ENCODE data around the gene ZNF512. TPM values are rescaled to one million over a fixed set of nuclear protein-coding genes. Genes with fewer than 3 reads are reported as not detected.

Gene ZNF512
- total and polyA plus RNA-seq, 2 experiments from 2014 or later: 16.1 to 16.7 TPM

DNA sequence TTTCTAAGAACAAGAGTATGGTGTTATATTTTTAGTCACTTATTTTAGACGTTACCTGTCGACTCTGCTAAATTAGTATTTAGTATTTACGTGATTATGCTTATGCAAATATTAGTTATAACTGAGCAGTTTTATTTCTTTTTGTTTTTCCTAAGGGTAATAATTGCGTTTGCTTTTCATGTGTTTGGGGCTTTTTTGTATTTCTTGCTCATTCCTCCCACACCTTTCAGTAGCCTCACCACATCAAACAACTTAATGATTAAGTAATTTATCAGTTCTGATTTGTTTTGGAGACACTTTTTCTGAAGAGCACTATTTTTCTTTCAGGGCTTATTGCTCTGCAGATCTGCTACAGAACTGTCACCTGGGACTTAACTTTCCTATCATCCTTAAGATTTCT is 88.4 kb downstream of the ZNF512 start:
- WGBS, 2 experiments (ENCODE audit: low coverage in 1 of 2, low lambda C conversion rate in 2 of 2, missing lambda C conversion rate in 2 of 2): 94 to 95% methylated on average over 4 of the region's 4 CpGs
- H3K4me2 ChIP-seq (ENCODE audit: unreplicated experiment): no peak overlapping the region
- no peaks in the 10 kb centered on the region for H3K9me3 ChIP-seq (ENCODE audit: low read depth)

More for the DNA sequence above, 88.4 kb downstream of the ZNF512 start:
- no peak for DNase-seq
- Histone ChIP-seq H3K9ac (no peak overlapping the region), H3K27me3 (replicated peaks; ENCODE audit: insufficient read depth) (no peaks in the 10 kb centered on the region), H3K4me1 (ENCODE audit: insufficient read depth) (no peaks in the 10 kb centered on the region), H3K9me2 (ENCODE audit: insufficient read depth) (no peaks in the 10 kb centered on the region), H3K4me3 (no peak overlapping the region), H3K27ac (no peak overlapping the region), H3K36me3 (ENCODE audit: low read depth) (peaks cover 45% of the 10 kb centered on the region), H3K79me2 (ENCODE audit: insufficient read depth) (0 out of 2 replicates have a peak, but pooled peaks cover 5% of the 10 kb centered on the region), H2AFZ (no peak overlapping the region), H3F3A (ENCODE audit: insufficient read depth) (no peaks in the 10 kb centered on the region), H4K20me1 (ENCODE audit: insufficient read depth) (no peaks in the 10 kb centered on the region)
- in situ Hi-C loops (cut with MboI): no loop called here
- TF ChIP-seq EZH2phosphoT487 (IDR thresholded peaks at IDR 0.05; ENCODE audit: insufficient read depth, low read depth) (no peak), EZH2 (IDR thresholded peaks at IDR 0.05; ENCODE audit: insufficient read depth, poor library complexity, severe bottlenecking) (no peak)

Small RNA genes within 50 kb of the gene (small RNA-seq; reads per million reads assigned to genes)
- not detected for gene RF00340 (ENCODE audit: low read depth, low replicate concordance)

Other genes with a start within 250 kb of the ZNF512 start
- 22.6 and 43.1 TPM in 2 replicates for gene GTF3C2, start 226.3 kb upstream of the ZNF512 start, total RNA-seq (2014; rRNA removed; shearing (Covaris generic))
- 23.8 and 26.4 TPM in 2 replicates for gene GTF3C2, start 226.3 kb upstream of the ZNF512 start, polyA plus RNA-seq (2016; fragmentation: Nextera tagmentation; extraction: Ambion mirVana)
- 26.6 and 29.2 TPM in 2 replicates for gene EIF2B4, start 212.7 kb upstream of the ZNF512 start, total RNA-seq (2014; rRNA removed; shearing (Covaris generic))
- 50.1 and 55.2 TPM in 2 replicates for gene EIF2B4, start 212.7 kb upstream of the ZNF512 start, polyA plus RNA-seq (2016; fragmentation: Nextera tagmentation; extraction: Ambion mirVana)
- gene SNX17, start 212.4 kb upstream of the ZNF512 start, total RNA-seq (2014; rRNA removed; shearing (Covaris generic)): 163 and 193 TPM in 2 replicates
- gene SNX17, start 212.4 kb upstream of the ZNF512 start, polyA plus RNA-seq (2016; fragmentation: Nextera tagmentation; extraction: Ambion mirVana): 173 and 183 TPM in 2 replicates
- gene ZNF513, start 202.3 kb upstream of the ZNF512 start, total RNA-seq (2014; rRNA removed; shearing (Covaris generic)): 6.7 and 9.5 TPM in 2 replicates
- 6.0 and 6.6 TPM in 2 replicates for gene ZNF513, start 202.3 kb upstream of the ZNF512 start, polyA plus RNA-seq (2016; fragmentation: Nextera tagmentation; extraction: Ambion mirVana)
- gene PPM1G, start 173.5 kb upstream of the ZNF512 start, total RNA-seq (2014; rRNA removed; shearing (Covaris generic)): 75.1 and 81.5 TPM in 2 replicates
- 72.4 and 72.7 TPM in 2 replicates for gene PPM1G, start 173.5 kb upstream of the ZNF512 start, polyA plus RNA-seq (2016; fragmentation: Nextera tagmentation; extraction: Ambion mirVana)
- 145 and 165 TPM in 2 replicates for gene NRBP1, start 154.4 kb upstream of the ZNF512 start, total RNA-seq (2014; rRNA removed; shearing (Covaris generic))
- gene NRBP1, start 154.4 kb upstream of the ZNF512 start, polyA plus RNA-seq (2016; fragmentation: Nextera tagmentation; extraction: Ambion mirVana): 201 and 219 TPM in 2 replicates
- gene KRTCAP3, start 140.7 kb upstream of the ZNF512 start, total RNA-seq (2014; rRNA removed; shearing (Covaris generic)): not detected in 2 replicates
- gene KRTCAP3, start 140.7 kb upstream of the ZNF512 start, polyA plus RNA-seq (2016; fragmentation: Nextera tagmentation; extraction: Ambion mirVana): 0.56 and 0.67 TPM in 2 replicates
- 9.9 and 19.9 TPM in 2 replicates for gene IFT172, start 93.3 kb upstream of the ZNF512 start, total RNA-seq (2014; rRNA removed; shearing (Covaris generic))
- 8.1 and 8.6 TPM in 2 replicates for gene IFT172, start 93.3 kb upstream of the ZNF512 start, polyA plus RNA-seq (2016; fragmentation: Nextera tagmentation; extraction: Ambion mirVana)
- gene FNDC4, start 87.8 kb upstream of the ZNF512 start, total RNA-seq (2014; rRNA removed; shearing (Covaris generic)): 24.2 and 31.2 TPM in 2 replicates
- gene FNDC4, start 87.8 kb upstream of the ZNF512 start, polyA plus RNA-seq (2016; fragmentation: Nextera tagmentation; extraction: Ambion mirVana): 18.2 and 20.2 TPM in 2 replicates
- gene GCKR, start 86.2 kb upstream of the ZNF512 start, total RNA-seq (2014; rRNA removed; shearing (Covaris generic)): 0.11 TPM in 1 of 2 replicates, not detected in the other
- gene GCKR, start 86.2 kb upstream of the ZNF512 start, polyA plus RNA-seq (2016; fragmentation: Nextera tagmentation; extraction: Ambion mirVana): 0.59 and 0.71 TPM in 2 replicates
- 1.6 and 3.4 TPM in 2 replicates for gene CCDC121, start 46.0 kb downstream of the ZNF512 start, total RNA-seq (2014; rRNA removed; shearing (Covaris generic))
- 0.50 and 0.87 TPM in 2 replicates for gene CCDC121, start 46.0 kb downstream of the ZNF512 start, polyA plus RNA-seq (2016; fragmentation: Nextera tagmentation; extraction: Ambion mirVana)
- 24.7 and 25.1 TPM in 2 replicates for gene GPN1, start 46.0 kb downstream of the ZNF512 start, total RNA-seq (2014; rRNA removed; shearing (Covaris generic))
- gene GPN1, start 46.0 kb downstream of the ZNF512 start, polyA plus RNA-seq (2016; fragmentation: Nextera tagmentation; extraction: Ambion mirVana): 41.4 and 42.4 TPM in 2 replicates
- 24.6 and 25.3 TPM in 2 replicates for gene SUPT7L, start 80.6 kb downstream of the ZNF512 start, total RNA-seq (2014; rRNA removed; shearing (Covaris generic))
- gene SUPT7L, start 80.6 kb downstream of the ZNF512 start, polyA plus RNA-seq (2016; fragmentation: Nextera tagmentation; extraction: Ambion mirVana): 22.0 and 23.3 TPM in 2 replicates
- 21.0 and 23.9 TPM in 2 replicates for gene SLC4A1AP, start 80.8 kb downstream of the ZNF512 start, total RNA-seq (2014; rRNA removed; shearing (Covaris generic))
- 22.4 and 24.4 TPM in 2 replicates for gene SLC4A1AP, start 80.8 kb downstream of the ZNF512 start, polyA plus RNA-seq (2016; fragmentation: Nextera tagmentation; extraction: Ambion mirVana)
- 24.2 and 70.8 TPM in 2 replicates for gene MRPL33, start 188.7 kb downstream of the ZNF512 start, total RNA-seq (2014; rRNA removed; shearing (Covaris generic))
- gene MRPL33, start 188.7 kb downstream of the ZNF512 start, polyA plus RNA-seq (2016; fragmentation: Nextera tagmentation; extraction: Ambion mirVana): 338 and 340 TPM in 2 replicates

Data from GM23248 (cell line).